GM12873 (cell line): ENCODE data around the gene GNG3.

Source experiments
- CTCF ChIP-seq: IDR thresholded peaks from 2 replicates; pipeline ENCODE4 v1.5.1; 2012; ENCODE audit warnings: low read depth, mild to moderate bottlenecking, moderate library complexity, low read length, control low read depth; ENCODE audit not compliant: insufficient read depth; ENCODE audit errors: missing control alignments

Gene GNG3

GRCh38 chr11:62708392-62708791 lies 916 bp downstream of the GNG3 start:
- TF ChIP-seq CTCF = no peak

DNA sequence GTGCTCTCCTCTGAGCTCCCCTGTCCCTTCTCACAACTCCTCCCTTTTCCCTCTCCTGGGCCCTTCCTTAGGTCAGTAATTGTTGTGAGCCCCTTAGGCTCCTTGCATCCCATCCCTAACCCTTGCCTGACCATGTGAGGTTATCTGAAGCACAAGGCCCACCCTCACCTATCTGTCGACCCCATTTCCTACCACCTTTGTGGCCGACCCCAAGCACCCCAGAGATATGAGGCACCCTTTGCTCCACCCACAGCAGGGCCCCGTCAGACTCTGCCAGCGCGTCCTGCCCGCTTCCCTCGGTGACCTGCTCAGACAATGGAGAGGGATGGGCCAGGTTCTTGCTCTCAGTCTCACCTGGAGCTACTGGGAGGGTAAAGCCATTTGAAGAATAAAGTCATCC lies 1.3 kb downstream of the GNG3 start:
- no peak for TF ChIP-seq CTCF

GRCh38 chr11:62709247-62710000 lies 1.9 kb downstream of the GNG3 start:
- TF ChIP-seq CTCF = no peak

DNA sequence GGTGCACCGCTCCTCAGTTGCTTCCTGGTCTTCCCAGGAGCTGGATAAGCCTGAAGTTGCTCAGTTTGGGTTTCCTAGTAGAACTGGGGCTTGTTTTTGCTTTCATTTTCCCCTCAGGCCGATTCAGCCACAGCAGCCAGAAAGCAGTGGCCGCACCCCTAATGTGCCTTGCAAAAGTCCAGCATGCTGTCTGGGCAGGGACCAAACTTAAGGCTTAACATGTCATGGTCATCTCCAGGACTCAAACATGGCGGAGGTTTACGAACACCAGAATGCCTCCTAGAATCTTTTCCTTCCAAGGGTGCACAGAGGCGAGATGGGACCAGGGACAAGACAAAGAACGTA lies 2.5 kb downstream of the GNG3 start:
- no peak for TF ChIP-seq CTCF

- TF ChIP-seq CTCF = no peak
Observed at GRCh38 chr11:62712276-62712812, 4.9 kb downstream of the GNG3 start.

GRCh38 chr11:62712861-62713260 lies 5.4 kb downstream of the GNG3 start:
- TF ChIP-seq CTCF = no peak

- no peak for TF ChIP-seq CTCF
Observed at GRCh38 chr11:62713343-62713742, 5.9 kb downstream of the GNG3 start.
